A549 (cell line): ENCODE results near the gene VAMP5. TPM values are rescaled to one million over a fixed set of nuclear protein-coding genes. Genes with fewer than 3 reads are reported as not detected.

Experiments
- ATAC-seq, 2 experiments: fragments of 200-7000 bp in 1 of 2; fragments of >200 bp in 1 of 2; cut with Nextera tagmentation in 1 of 2; cut with Tn5 transposase in 1 of 2; 3 replicates each; pipeline versions ENCODE4 v1.8.0 to v1.9.1; 2018 to 2020; ENCODE audit warnings: mild to moderate bottlenecking in 1 of 2, moderate library complexity in 1 of 2
- CTCF ChIA-PET: fragments of 300-600 bp; sonication (Branson Sonifier 250); formaldehyde crosslinking; extraction: SDS; loops from one replicate; lab custom pipeline; 2021; ENCODE audit warnings: antibody characterized with exemption, inconsistent platforms; lab: Yijun Ruan, JAX
- POLR2A ChIA-PET: fragments of 350-600 bp; formaldehyde crosslinking; extraction: SDS; loops from one replicate; lab custom pipeline; 2021; ENCODE audit warnings: antibody characterized with exemption, inconsistent platforms; lab: Yijun Ruan, JAX
- DNase-seq, 2 experiments: peaks; one replicate each; pipeline versions ENCODE4 v3.0.0 to v3.0.0-alpha.2; 2011 to 2016; ENCODE audit warnings: low read depth in 1 of 2, low spot score in 1 of 2
- FAIRE-seq: peaks from 2 replicates; lab custom pipeline; 2011; peaks lifted over from hg19 to GRCh38; lab: Jason Lieb, UNC
- H3K27ac ChIP-seq, 2 experiments: fragments of >200 bp; sonication (Bioruptor Twin); formaldehyde crosslinking; 3 replicates each; pipeline ENCODE4 v1.5.1; 2016 to 2017
- H3K4me1 ChIP-seq: fragments of >200 bp; sonication (Bioruptor Twin); formaldehyde crosslinking; 3 replicates; pipeline ENCODE4 v1.6.1; 2016
- H3K4me2 ChIP-seq: fragments of >200 bp; sonication (Bioruptor Twin); formaldehyde crosslinking; 3 replicates; pipeline ENCODE4 v1.6.1; 2016
- H3K4me3 ChIP-seq: fragments of >200 bp; sonication (Bioruptor Twin); formaldehyde crosslinking; 3 replicates; pipeline ENCODE4 v1.5.1; 2016
- H3K9me3 ChIP-seq: fragments of >200 bp; sonication (Bioruptor Twin); formaldehyde crosslinking; 3 replicates; pipeline ENCODE4 v1.6.1; 2016
- CBX8 ChIP-seq: fragments of 200-600 bp; sonication (generic); IDR thresholded peaks from 2 replicates; pipeline ENCODE4 v1.6.1; 2016
- CHD2 ChIP-seq: fragments of 150-350 bp; IDR thresholded peaks from 2 replicates; pipeline ENCODE4 v1.6.1; 2014; ENCODE audit warnings: low read length; ENCODE audit not compliant: partially characterized antibody
- EHMT2 ChIP-seq: fragments of 200-600 bp; sonication (generic); IDR thresholded peaks from 2 replicates; pipeline ENCODE4 v1.6.1; 2016; ENCODE audit warnings: antibody characterized with exemption, low read depth, mild to moderate bottlenecking, moderate library complexity
- EP300 ChIP-seq, 2 experiments: fragments of >200 bp; sonication (Bioruptor Twin); formaldehyde crosslinking; IDR thresholded peaks; 2 replicates in 1 of 2; 3 replicates in 1 of 2; pipeline ENCODE4 v1.6.1; 2016 to 2017
- FOSB ChIP-seq: fragments of 250-450 bp; sonication (Bioruptor Pico); IDR thresholded peaks from 2 replicates; pipeline ENCODE4 v1.5.0; 2020; ENCODE audit warnings: mild to moderate bottlenecking, moderate library complexity
- FOXS1 ChIP-seq: fragments of 250-450 bp; sonication (Bioruptor Pico); IDR thresholded peaks from 2 replicates; pipeline ENCODE4 v1.5.0; 2020; ENCODE audit warnings: mild to moderate bottlenecking, moderate library complexity
- HDAC2 ChIP-seq: fragments of 200-600 bp; sonication (generic); IDR thresholded peaks from 2 replicates; pipeline ENCODE4 v1.6.1; 2016
- HEYL ChIP-seq: fragments of 250-450 bp; sonication (Bioruptor Pico); IDR thresholded peaks from 2 replicates; pipeline ENCODE4 v1.8.0; 2021; ENCODE audit warnings: mild to moderate bottlenecking, moderate library complexity
- HOXB13 ChIP-seq: fragments of 250-450 bp; sonication (Bioruptor Pico); IDR thresholded peaks from 2 replicates; pipeline ENCODE4 v1.5.0; 2020; ENCODE audit warnings: low read depth, mild to moderate bottlenecking, moderate library complexity
- JUN ChIP-seq, 2 experiments: fragments of >200 bp; sonication (Bioruptor Twin); formaldehyde crosslinking; IDR thresholded peaks; 2 replicates in 1 of 2; 3 replicates in 1 of 2; pipeline ENCODE4 v1.6.1; 2016 to 2017
- KDM1A ChIP-seq: fragments of 200-600 bp; sonication (generic); IDR thresholded peaks from 2 replicates; pipeline ENCODE4 v1.6.1; 2016; ENCODE audit warnings: low read depth, mild to moderate bottlenecking
- MAFK ChIP-seq: fragments of 450-650 bp; IDR thresholded peaks from 2 replicates; pipeline ENCODE4 v1.6.1; 2014; ENCODE audit not compliant: partially characterized antibody
- PHF8 ChIP-seq: fragments of 200-600 bp; sonication (generic); IDR thresholded peaks from 2 replicates; pipeline ENCODE4 v1.6.1; 2016; ENCODE audit warnings: low read depth, mild to moderate bottlenecking, antibody characterized with exemption, moderate library complexity, borderline replicate concordance
- RFX5 ChIP-seq: fragments of 450-650 bp; IDR thresholded peaks from 2 replicates; pipeline ENCODE4 v1.7.1; 2014; ENCODE audit warnings: antibody characterized with exemption, mild to moderate bottlenecking, moderate library complexity
- RNF2 ChIP-seq: fragments of 200-600 bp; sonication (generic); IDR thresholded peaks from 2 replicates; pipeline ENCODE4 v1.6.1; 2016; ENCODE audit warnings: low read depth, mild to moderate bottlenecking, antibody characterized with exemption, moderate library complexity, borderline replicate concordance
- SREBF2 ChIP-seq: fragments of 450-650 bp; IDR thresholded peaks from 2 replicates; pipeline ENCODE4 v1.6.1; 2014; ENCODE audit warnings: mild to moderate bottlenecking, moderate library complexity
- TFCP2L1 ChIP-seq: fragments of 250-450 bp; sonication (Bioruptor Pico); IDR thresholded peaks from 2 replicates; pipeline ENCODE4 v1.5.0; 2021; ENCODE audit warnings: mild to moderate bottlenecking
- ZFP36 ChIP-seq: fragments of 450-650 bp; IDR thresholded peaks from 2 replicates; pipeline ENCODE4 v1.6.1; 2014; ENCODE audit warnings: borderline replicate concordance; ENCODE audit not compliant: partially characterized antibody
- ZNF302 ChIP-seq: fragments of 250-450 bp; sonication (Bioruptor Pico); IDR thresholded peaks from 2 replicates; pipeline ENCODE4 v1.9.0; 2021; ENCODE audit warnings: inconsistent platforms, mild to moderate bottlenecking, moderate library complexity
- WGBS: methylation state at CpG from one replicate; pipeline ENCODE4 v1.1.6; 2017; ENCODE audit errors: missing lambda C conversion rate; 5-methylcytosine and 5-hydroxymethylcytosine counted together
- polyA plus RNA-seq, 4 experiments: library from polyadenylated mRNA; depleted of rRNA in 3 of 4; stranded (reverse); fragments of >200 nt; fragmentation: RNase III in 1 of 4; extraction: RNeasy Plus Mini Kit Qiagen cat#74134 plus additional on column Dnase treatment in 1 of 4; gene quantifications; 2 replicates in 3 of 4; 3 replicates in 1 of 4; pipeline ENCODE4 v1.2.3, GENCODE V29; 2011 to 2017
- TF ChIP-seq, protein P1 (sequence below): fragments of >200 bp; sonication (Bioruptor Twin); formaldehyde crosslinking; IDR thresholded peaks from 2 replicates; pipeline ENCODE4 v1.6.1; 2016
- TF ChIP-seq, protein P2 (sequence below): fragments of 150-350 bp; IDR thresholded peaks from 2 replicates; pipeline ENCODE4 v1.6.1; 2014; ENCODE audit warnings: low read depth, mild to moderate bottlenecking, low read length
- TF ChIP-seq, protein P3 (sequence below): IDR thresholded peaks from 2 replicates; pipeline ENCODE4 v1.6.1; 2012
- TF ChIP-seq, protein P4 (sequence below): IDR thresholded peaks from 2 replicates; pipeline ENCODE4 v1.6.1; 2012; ENCODE audit warnings: low read depth, borderline replicate concordance

Gene VAMP5
- polyA plus RNA-seq, 2 of the 4 experiments (the other 2 are of a cell fraction) = 0.16 TPM; not detected in 1

DNA sequence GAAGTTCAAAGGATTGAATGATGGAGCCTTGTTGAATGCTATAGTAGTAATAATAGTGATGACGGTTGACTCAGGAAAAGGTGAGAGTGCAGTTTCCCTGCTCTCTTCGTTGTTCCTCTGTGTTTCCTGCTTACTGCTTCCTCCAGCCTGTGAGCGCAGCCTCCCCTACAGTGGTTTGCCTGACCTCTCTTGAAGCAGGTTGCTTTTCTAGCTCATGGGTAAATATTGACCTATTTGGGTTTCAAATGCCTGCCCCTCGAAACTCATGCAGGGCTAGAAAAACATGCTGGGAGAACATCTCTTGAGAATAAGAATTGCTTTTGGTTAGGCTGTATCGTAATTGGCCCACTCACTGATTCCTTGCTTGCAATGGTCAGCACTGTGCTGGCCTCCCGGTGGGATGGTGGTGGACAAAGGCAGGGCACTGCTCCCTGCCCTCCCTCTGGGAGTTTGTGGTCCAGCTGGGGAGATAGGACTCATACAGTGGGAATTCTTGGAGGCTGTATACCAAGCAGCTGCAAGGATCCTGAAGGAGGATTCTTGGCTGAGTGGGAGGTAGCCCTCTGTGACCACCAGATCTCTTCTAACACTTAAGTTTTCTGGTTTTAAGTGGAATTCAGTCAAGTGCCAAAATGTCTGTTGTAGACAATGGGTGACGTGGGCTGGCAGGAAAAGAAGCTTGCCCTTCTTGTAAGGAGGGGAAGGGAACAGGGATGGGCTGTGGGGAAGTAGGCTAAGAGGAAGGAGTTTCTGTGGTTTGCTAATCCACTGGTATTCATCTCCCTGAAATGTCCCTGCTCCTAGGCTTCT lies 6.0 kb downstream of the VAMP5 start:
- ChIA-PET POLR2A (no interaction called here), CTCF (interaction anchor here (0.8 to 2.1 kb wide), 5 partner anchors 14 to 199 kb away, joined by 3 to 5 read pairs (median 3); no protein-coding TSS in a partner anchor)
- DNase-seq (no peak), ATAC-seq (no peak), FAIRE-seq (no peak)
- Histone ChIP-seq H3K4me1 (peaks cover 16% of the 10 kb centered on the region), H3K4me3 (no peak overlapping the region), H3K27ac (no peak overlapping the region), H3K4me2 (no peak overlapping the region), H3K9me3 (no peaks in the 10 kb centered on the region)
- no peak for TF ChIP-seq MAFK
- TF ChIP-seq TFCP2L1 (CRISPR knock-in tag) = no peak
- no peak for TF ChIP-seq JUN (IDR thresholded peaks at IDR 0.05)
- TF ChIP-seq CHD2 = no peak
- 66% methylated on average over 7 of the region's 7 CpGs for WGBS

DNA sequence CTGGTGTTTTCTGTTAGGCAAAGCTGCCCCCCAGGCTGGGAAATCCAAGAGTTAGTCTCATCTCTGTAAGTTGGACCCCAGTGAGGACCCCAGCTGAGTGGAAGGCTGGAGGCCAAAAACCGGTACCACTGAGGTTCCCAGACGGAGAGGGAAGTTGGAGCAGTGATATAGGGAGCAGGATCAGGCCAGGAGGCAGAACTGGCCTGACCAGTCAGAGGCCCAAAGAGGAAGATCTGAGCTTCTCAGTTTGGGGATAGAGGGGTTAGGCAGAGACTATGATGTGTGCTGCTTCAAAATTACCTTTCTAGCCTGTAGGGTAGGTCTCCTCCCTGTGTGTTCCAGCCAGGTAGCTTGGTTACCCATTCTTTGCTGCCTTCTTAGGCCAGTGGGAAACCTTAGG lies 6.7 kb downstream of the VAMP5 start:
- ChIA-PET POLR2A (interaction anchor here (0.6 kb wide), 1 partner anchor 10 kb away, joined by 3 read pairs; no protein-coding TSS in a partner anchor), CTCF (interaction anchor here (0.8 to 1.9 kb wide), 4 partner anchors 12 to 199 kb away, joined by 3 to 5 read pairs (median 4); partner anchors contain the start of gene TMEM150A)
- H3K4me2 ChIP-seq = no peak overlapping the region
- 68% methylated on average over 2 of the region's 2 CpGs for WGBS
- DNase-seq = no peak
- no peak overlapping the region for H3K4me3 ChIP-seq
- no peaks in the 10 kb centered on the region for H3K9me3 ChIP-seq
- no peak for ATAC-seq
- peaks cover 8% of the 10 kb centered on the region for H3K4me1 ChIP-seq
- no peak for FAIRE-seq
- no peak overlapping the region for H3K27ac ChIP-seq
- TF ChIP-seq, protein P1, sequence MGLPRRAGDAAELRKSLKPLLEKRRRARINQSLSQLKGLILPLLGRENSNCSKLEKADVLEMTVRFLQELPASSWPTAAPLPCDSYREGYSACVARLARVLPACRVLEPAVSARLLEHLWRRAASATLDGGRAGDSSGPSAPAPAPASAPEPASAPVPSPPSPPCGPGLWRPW = no peak
- TF ChIP-seq KDM1A = no peak
- TF ChIP-seq RNF2 = no peak
- TF ChIP-seq, protein P2, sequence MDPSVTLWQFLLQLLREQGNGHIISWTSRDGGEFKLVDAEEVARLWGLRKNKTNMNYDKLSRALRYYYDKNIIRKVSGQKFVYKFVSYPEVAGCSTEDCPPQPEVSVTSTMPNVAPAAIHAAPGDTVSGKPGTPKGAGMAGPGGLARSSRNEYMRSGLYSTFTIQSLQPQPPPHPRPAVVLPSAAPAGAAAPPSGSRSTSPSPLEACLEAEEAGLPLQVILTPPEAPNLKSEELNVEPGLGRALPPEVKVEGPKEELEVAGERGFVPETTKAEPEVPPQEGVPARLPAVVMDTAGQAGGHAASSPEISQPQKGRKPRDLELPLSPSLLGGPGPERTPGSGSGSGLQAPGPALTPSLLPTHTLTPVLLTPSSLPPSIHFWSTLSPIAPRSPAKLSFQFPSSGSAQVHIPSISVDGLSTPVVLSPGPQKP = no peak
- TF ChIP-seq EP300 (IDR thresholded peaks at IDR 0.05) = no peak
- TF ChIP-seq, protein P3, sequence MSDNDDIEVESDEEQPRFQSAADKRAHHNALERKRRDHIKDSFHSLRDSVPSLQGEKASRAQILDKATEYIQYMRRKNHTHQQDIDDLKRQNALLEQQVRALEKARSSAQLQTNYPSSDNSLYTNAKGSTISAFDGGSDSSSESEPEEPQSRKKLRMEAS = no peak
- TF ChIP-seq ZFP36 = no peak
- TF ChIP-seq SREBF2 = no peak
- TF ChIP-seq FOXS1 = no peak
- no peak for TF ChIP-seq HEYL (CRISPR knock-in tag)
- TF ChIP-seq HDAC2 = no peak
- TF ChIP-seq, protein P4, sequence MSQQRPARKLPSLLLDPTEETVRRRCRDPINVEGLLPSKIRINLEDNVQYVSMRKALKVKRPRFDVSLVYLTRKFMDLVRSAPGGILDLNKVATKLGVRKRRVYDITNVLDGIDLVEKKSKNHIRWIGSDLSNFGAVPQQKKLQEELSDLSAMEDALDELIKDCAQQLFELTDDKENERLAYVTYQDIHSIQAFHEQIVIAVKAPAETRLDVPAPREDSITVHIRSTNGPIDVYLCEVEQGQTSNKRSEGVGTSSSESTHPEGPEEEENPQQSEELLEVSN = no peak
- no peak for TF ChIP-seq FOSB (CRISPR knock-in tag)
- no peak for TF ChIP-seq EHMT2
- no peak for TF ChIP-seq RFX5
- no peak for TF ChIP-seq CBX8
- no peak for TF ChIP-seq HOXB13 (CRISPR knock-in tag)
- TF ChIP-seq ZNF302 (CRISPR knock-in tag) = no peak
- no peak for TF ChIP-seq PHF8
